ENCODE results near the gene PTPRH.
"Not testable (repeated sequence)": the region's sequence is repeated elsewhere in the genome, so short reads cannot be mapped to it uniquely, and the experiment has no call there.

PTPRH gene

GRCh38 chr19:55186080-55186479, 23.2 kb downstream of the PTPRH start:
- DNase-seq (ENCODE audit: extremely low read depth in 1 of 2, low read depth in 1 of 2), result no peak

DNA sequence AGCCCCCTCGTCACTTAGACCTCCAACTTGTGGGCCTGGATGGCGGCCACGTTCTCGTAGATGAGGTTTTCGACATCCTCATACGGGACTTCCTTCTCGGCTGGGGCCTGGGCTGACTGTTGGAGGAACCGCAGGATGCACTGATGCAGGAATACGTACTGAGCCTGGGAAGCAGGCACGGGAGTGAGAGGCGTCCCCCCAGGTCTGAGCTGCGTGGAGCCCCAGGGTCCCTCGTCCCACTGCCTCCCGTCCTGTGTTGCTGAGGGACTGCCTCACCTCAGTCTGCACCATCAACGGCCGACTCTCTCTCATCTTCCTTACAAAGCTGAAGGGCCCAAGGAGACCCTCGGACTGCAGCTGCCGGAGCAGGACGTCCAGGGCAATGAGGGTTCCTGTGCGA, 27.6 kb downstream of the PTPRH start:
- no peak for DNase-seq (ENCODE audit: extremely low read depth in 1 of 2, low read depth in 1 of 2)

DNA sequence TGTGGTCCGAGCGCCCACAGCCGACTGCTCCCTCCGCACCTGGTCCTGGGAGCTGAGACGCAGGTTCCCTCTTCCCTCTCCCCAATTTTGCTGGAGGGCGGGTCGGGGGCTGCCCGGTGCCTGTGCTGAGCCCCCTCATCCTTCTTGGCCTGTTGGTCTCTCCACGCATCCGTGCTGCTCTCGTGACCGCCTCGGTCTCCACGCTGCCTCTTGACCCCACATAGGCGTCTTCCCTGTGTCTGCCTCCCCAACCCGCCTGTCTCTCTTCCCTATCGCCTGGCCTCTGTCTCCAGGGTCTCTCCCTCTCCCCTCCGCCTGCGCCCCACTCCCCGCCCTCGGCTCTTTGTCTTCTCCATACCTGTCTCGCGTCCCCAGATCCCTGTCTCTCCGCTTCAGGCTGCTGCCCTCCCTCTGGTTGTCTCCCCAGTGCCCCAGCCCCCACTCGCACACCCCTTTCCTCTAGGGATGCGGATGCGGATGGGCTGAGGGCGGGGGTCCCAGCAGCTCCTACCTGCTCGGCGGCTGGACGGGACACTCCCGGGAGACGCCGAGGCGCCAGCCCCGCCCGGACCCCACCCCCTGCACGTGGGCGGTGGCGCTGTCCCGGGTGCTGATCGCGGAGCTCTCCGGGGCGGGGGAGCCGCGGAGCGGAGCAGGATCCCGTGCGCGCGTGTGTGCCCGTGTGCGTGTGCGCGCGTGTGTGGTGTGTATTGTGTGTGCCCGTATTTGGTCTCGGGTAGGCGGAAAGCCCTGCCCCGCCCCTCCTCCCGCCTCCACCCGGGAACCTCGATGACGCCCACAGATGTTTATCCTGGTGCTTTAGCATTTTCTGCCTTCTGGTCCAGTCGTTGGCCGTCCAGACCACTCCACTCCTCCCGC, 29.5 kb downstream of the PTPRH start, which contains the start of gene SYT5:
TSS of gene SYT5 (minus strand) at position 684 of the 879 bp plus-strand sequence. CDS start 1,248 bp downstream, outside the sequence.
- peak in 1 of 2 donors; percentile 62 for DNase-seq (ENCODE audit: extremely low read depth in 1 of 2, low read depth in 1 of 2)

GRCh38 chr19:55178781-55179599, 30.3 kb downstream of the PTPRH start:
- DNase-seq (ENCODE audit: extremely low read depth in 1 of 2, low read depth in 1 of 2), result peak; percentile 92 to 93

- DNase-seq (ENCODE audit: extremely low read depth in 1 of 2, low read depth in 1 of 2), result no peak
These were observed 33.2 kb downstream of the PTPRH start for GRCh38 chr19:55176076-55176475.

DNA sequence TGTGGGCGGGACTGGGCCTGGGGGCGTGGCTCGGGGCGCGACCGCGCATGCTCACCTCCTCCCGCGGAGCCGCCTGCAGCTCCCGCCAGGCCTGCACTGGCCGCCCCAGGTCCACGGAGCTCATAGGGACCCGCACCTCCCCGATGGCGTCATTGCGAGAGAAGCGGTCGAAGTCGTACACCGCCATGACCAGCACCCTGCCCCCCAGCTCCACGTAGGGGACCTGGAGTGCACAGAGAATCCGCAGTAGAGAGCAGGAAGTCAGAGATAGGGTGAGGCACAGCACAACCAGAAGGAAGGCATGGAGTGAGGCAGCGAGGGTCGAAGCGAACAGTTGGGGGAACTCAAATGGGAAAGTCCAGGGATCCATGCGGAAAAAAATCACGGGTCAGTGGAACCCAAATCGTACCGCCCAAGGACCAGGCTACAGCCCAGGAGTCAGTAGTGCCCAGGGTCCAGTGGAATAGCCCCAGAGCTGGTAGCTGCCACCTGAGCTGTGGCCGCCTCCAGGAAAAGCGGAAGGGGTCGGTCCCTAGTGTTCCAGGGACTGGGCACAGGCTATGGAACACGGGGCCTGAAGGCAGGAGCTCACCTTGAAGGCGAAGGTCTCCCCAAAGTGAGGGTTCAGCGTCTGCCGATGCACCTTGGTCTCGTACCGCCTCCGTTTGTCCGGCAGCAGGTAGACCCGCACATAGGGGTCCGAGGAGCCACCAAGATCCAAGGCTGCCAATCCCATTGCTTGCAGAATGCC, 34.0 kb downstream of the PTPRH start:
- DNase-seq (ENCODE audit: extremely low read depth in 1 of 2, low read depth in 1 of 2), result no peak

DNA sequence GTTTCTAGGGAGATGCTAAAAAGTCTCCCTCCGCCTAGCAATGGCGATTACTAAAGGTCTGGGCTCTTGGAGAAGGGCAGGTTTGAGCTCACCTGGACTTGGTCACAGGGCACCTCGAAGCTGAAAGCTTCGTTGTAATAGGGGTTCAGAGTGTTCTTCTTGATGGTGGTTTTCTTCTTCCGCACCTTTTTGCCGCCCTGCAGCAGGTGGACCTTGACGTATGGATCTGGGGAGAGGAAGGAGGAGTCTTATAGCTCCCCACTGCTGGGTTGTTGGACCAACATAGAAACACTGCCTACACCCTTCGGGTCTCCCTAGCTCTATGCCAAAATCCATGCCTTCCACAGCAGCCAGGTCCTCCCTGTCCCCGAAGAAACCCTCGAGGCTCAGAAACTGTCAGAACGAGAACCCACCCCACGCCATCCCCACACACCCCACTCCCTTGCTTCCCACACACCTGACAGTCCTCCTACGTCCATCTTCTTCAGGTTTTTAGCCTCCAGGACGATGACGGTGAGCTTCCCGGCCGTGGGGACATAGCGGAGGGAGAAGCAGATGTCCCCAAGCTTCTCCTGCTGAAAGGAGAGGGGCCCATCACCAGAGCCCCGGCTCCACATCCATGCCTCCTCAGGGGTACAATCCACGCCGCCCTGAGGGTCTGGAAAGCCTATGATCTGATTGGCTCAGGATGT, 34.7 kb downstream of the PTPRH start:
- no peak for DNase-seq (ENCODE audit: extremely low read depth in 1 of 2, low read depth in 1 of 2)

DNA sequence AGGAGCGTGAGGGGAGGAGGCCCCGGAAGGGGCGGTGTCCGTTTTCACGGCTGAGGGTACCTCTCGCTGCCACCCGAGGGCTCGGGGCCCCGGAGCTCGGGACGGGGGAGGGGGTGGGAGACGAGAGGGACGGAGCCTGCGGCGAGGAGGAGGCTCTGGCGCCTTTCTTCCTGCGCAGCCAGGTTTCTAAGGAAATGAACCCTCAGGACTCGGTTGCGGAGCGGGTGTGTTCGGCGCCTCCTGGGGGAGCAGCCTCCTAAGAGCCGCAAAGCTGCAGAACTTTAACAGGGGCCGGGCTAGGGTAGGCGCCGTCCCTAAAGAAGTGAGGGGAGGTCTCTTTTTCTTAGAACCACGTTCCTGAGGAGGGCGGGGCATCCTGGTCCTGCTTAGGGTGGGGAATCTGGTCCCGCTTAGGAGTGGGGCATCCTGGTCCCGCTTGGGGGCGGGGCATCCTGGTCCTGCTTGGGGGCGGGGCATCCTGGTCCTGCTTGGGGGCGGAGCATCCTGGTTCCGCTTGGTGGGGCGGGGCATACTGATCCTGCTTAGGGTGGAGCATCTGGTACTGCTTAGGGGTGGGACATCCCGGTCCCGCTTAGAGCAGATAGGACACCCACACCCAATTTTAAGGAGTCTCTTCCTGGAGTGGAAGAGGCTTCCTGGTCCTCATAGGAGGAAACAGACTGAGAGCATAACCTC, 35.4 kb downstream of the PTPRH start:
- DNase-seq (ENCODE audit: extremely low read depth in 1 of 2, low read depth in 1 of 2), result no peak

- DNase-seq (ENCODE audit: extremely low read depth in 1 of 2, low read depth in 1 of 2), result no peak
These were observed 36.1 kb downstream of the PTPRH start for GRCh38 chr19:55173186-55173713.

GRCh38 chr19:55172741-55173140, 36.6 kb downstream of the PTPRH start:
- DNase-seq (ENCODE audit: extremely low read depth in 1 of 2, low read depth in 1 of 2), result no peak

- DNase-seq (ENCODE audit: extremely low read depth in 1 of 2, low read depth in 1 of 2), result not testable (repeated sequence)
These were observed 37.0 kb downstream of the PTPRH start for GRCh38 chr19:55172318-55172717.

DNA sequence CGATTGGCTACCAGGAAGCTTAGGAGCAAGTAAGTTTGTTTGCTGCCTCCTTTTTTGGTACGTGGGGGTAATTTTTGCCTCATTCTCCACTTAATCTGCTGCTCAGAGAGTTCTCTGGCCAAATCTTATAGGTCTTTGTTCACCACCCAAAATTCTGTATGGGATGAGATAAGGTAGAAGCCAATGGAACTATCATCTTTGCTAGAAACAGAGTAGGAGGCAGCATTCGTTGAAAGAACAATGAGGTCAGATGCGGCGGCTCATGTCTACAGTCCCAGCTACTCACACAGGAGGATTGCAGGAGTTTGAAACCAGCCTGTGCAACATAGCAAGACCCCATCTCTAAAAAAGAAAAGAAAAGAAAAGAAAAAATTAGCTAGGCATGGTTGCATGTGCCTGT, 37.9 kb downstream of the PTPRH start:
- DNase-seq (ENCODE audit: extremely low read depth in 1 of 2, low read depth in 1 of 2), result no peak

- no peak for DNase-seq (ENCODE audit: extremely low read depth in 1 of 2, low read depth in 1 of 2)
These were observed 40.2 kb downstream of the PTPRH start for GRCh38 chr19:55169136-55169535.

- DNase-seq (ENCODE audit: extremely low read depth in 1 of 2, low read depth in 1 of 2), result peak in 1 of 2 donors; percentile 39
These were observed 42.6 kb downstream of the PTPRH start, which contains the start of gene DNAAF3 for GRCh38 chr19:55166530-55167268. Gene DNAAF3 (minus strand): TSS chr19:55166613. CDS start chr19:55166413, 200 bp downstream.

DNA sequence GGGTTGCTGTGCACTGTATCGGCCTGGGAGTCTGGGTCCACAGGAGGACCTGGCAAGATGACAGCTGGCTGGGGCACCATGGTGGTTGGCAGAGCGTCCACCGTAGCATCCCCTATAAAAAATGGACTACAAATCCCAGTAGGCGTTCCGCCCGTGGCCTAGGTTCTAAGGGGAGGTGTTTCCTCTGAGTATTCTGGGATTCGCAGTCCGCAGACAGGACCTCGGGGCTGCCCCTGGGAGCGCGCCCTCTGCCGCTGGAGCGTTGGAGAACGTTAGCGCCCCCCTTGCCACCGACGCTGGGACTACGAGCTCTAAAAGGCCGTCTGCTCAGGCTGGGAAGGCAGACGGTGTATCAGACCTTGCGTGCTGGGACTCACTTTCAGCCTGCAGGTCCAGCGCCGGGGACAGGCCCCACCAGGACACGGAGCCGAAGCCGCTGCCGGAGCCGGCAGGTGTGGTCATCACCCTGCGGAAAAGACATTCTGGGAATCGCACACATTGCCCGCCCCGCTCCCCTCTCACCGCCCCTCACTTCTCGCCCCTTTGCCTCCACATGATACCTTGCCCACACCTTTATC, 43.3 kb downstream of the PTPRH start:
- no peak for DNase-seq (ENCODE audit: extremely low read depth in 1 of 2, low read depth in 1 of 2)

GRCh38 chr19:55161571-55162322, 47.6 kb downstream of the PTPRH start:
- no peak for DNase-seq (ENCODE audit: extremely low read depth in 1 of 2, low read depth in 1 of 2)

DNA sequence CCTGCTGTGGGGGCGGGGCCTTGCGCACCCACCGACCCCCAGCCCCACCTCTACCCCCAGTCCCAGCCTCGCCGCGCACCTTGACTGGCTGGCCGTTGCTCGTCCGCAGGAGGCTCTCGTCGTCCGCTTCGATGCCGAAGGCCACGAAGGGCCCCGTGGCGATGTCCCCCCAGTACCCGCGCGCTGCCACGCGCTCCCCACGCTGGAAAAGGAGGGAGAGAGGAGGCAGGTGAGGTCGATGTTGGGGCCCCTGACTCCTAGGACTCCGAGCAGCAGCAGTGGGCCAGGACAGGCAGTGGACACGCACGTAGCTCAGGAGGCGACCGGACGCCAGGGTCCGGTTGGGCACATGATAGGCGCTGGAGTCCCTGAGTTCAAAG, 48.3 kb downstream of the PTPRH start:
- DNase-seq (ENCODE audit: extremely low read depth in 1 of 2, low read depth in 1 of 2), result no peak

Measured in activated CD8-positive, alpha-beta memory T cell treated with anti-CD3 and anti-CD28 coated beads for 1 hour (primary cell).